ENCODE results near the gene CACNG4.

CACNG4 gene

DNA sequence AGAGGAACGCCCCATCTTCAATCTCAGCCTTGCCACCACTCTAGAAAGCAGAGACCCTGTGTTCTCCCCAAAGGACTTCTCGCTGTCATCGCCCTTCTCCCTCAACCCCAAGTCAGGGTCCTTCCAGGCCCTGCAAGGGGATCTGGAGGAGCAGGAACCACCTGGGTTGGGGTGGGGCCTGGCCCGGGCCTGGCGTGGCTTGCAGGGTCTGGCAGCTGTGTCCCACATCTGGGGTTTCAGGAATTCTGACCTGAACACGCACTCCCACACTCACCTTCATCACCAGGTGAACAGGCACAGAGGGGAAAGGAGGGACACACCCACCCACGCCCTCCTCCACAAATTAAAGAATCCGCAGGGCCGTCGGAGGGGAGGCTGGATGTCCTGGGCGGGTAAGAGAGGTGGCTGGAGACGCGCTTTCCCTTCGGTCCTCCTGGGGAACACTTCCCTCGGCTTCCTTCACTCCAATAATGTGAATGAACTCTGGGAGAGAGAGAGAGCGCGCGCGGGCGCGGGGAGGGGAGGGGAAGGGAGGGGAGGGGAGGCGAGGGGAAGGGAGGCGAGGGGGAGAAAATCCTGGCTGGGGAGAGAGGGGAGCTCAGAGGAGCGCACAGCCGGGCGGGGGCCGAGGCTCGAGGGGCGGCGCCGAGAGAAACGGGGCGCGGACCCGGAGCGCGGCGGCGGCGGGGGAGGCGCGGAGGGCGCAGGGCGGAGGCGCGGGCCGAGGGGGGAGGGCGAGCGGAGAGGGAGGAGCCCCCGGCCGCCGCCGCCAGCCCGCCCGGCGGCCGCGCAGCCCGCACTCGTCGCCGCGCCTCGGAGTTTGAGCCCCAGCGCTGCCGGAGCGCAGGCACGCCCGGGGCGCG lies at the start of gene CACNG4:
Gene CACNG4, plus strand, starts transcription at position 799 of the 863 bp plus-strand sequence. CDS start 205 bp downstream, outside the sequence.
- DNase-seq (ENCODE audit: low spot score), result no peak

DNA sequence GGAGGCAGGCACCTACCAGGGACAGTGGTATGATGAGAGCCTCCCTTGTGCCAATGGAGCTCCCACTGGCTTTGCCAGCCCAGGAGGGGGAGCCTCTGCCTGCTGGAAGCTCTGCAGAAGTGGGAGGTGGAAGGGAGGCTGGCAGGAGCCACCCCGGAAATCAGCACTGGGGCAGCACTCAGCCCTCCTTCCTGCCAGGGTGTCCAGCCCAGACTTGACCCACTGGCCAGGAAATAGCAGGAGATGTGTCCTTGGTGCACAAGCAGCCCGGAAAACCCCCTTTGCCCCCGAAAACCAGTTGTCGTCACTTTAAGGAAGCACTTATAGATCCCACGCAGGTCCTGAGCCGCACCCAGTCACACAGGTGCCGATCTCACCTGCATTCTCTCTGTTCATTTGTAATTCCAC lies 49.3 kb upstream of the CACNG4 start:
- no peak for DNase-seq (ENCODE audit: low spot score)

DNA sequence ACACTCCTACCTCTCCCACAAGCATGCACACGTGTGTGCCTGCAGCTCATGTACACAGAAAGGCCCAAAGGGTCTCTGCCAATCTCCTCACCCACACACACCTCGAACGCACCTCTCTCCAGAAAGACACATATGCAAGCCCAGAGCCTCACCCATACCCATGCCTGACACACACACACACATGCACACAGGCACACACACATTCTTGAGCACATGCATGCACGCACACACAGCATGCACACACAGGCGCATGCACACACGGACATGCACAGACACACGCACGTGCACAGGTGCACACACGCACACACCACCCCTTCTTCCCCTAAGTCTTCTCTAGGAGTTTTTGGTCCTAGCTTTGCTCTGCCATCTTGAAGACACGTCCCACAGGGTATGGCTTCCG lies 48.7 kb upstream of the CACNG4 start:
- no peak for DNase-seq (ENCODE audit: low spot score)

DNA sequence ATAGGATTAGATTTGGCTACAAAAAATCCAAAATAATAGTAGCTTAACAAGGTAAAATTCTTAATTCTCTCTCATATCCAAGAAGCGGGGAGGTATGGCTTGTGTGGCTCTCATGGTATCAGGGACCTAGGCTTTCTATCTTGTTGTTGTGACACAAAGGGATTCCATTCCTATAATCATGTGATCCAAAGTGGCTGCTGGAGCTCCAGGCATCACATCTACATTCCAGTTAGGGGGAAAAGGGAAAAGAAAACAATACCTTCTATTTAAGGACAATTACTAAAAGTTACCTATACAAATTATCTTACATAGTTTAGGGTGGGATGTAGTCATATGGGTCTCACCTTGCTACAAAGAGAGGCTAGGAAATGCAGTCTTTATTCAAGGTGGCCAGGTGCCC lies 47.6 kb upstream of the CACNG4 start:
- no peak for DNase-seq (ENCODE audit: low spot score)

DNA sequence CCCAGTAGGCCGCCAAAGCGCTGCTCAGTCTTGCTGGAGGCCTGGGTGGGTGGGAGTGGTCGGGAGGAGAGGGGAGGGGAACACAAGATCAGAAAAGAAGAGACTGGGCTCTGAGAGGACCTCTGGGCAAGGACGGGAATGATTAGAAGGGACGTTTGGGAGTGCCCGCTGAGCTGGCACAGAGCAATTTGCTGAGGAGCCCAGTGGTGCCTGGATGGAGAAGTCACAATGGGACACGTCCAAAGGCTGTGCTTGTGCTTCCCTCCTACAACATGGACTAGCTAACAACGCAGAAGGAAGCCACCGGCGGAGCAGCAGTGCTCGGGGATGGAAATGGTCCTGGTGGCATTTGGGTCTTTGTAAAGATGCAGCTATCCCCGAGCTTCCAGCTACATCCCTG lies 45.6 kb upstream of the CACNG4 start:
- no peak for DNase-seq (ENCODE audit: low spot score)

DNA sequence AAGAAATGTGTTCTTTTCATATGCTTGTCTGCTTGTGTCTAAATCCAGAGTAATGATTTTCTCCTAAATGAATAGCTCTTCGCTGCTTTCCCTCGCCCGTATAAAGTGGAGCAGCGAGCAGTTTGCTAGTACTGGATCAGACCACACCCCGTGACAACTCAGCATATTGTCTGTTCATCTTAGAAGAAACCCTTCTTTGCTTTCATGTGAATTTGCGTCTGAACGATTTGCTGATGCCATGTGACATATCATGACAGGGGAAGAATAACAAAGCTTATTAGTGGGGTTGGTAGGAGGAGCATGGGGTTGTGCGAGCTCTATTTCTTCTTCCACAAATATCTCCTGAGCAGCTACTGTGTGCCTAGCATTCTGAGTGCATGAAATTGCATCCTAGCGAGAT lies 44.1 kb upstream of the CACNG4 start:
- DNase-seq (ENCODE audit: low spot score), result no peak

DNA sequence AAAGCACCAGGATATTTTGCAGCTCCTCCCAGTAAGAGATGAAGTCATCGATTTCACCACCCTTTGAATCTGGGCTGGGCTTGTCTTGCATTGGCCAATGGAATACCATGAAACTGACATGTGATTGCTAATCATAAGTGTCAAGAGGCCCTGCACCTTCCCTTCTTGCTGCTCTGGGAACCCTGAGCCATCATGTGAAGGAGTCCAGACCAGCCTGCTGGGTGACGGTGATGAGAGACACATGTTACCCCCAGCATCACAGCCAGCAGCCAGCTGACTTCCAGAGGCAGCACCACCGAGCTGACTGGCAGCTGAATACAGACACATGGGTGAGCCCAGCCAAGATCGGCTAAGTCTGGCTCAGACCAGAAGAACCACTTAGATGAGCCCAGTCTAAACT lies 43.6 kb upstream of the CACNG4 start:
- no peak for DNase-seq (ENCODE audit: low spot score)

DNA sequence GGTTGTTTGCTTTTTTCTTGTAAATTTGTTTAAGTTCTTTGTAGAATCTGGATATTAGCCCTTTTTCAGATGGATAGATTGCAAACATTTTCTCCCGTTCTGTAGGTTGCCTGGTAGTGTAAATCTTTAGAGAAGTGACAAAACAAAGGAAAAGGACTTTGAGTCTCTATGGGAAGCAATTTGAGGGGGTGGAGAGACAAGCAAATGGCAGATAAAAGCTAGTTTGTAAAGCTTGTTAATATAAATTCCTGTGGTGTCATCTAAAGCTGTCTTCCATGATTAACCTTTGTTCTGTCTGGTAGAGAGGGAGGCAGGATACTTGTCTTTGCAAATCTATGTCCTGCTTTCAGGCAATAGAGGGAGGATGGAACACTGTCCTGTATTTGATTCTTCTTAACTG lies 40.6 kb upstream of the CACNG4 start:
- no peak for DNase-seq (ENCODE audit: low spot score)

DNA sequence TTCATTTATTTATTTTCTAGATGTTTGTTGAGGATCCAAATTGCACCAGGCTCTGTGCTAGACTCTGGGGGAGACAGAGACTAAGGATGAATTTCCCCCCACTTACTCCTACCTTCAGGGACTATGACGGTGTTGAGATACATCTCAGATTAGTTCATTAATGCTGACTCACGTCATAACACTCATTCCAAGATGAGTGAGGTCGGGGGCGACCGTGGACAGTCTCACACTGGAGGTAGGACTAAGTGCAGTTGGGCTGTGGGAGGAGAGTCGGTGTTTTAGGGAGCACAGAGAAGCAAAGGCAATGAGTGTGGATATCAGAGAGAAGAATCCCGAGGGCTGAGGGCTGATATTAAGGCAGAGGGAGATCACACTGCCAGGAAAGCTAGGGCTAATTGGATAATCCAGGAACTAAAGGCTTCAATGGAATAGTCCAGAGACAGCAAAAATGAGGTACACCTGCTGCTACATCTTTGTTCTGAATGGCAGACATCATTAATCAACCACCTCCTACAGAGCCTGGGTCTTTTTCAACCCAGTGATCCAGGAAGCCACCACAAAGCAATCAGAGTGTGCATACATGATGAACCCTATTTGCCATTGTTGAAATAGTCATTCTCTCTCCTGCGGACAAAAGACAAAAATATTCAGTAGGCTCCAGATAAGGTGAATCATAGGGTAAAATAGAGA lies 38.6 kb upstream of the CACNG4 start:
- DNase-seq (ENCODE audit: low spot score), result no peak

DNA sequence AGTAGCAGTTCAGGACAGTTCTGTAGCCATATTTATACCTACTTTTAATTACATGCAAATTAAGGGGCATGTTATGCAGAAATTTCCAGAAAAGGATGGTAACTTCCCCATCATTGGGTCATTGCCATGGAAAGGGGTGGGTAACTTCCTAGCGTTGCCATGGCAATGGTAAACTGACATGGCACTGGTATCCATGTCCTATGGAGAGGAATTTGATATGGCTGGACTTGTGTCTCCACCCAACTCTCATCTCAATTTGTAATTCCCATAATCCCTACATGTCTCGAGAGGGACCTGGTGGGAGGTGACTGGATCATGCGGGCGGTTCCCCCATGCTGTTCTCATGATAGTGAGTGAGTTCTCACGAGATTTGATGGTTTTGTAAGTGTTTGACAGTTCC lies 35.6 kb upstream of the CACNG4 start:
- no peak for DNase-seq (ENCODE audit: low spot score)

DNA sequence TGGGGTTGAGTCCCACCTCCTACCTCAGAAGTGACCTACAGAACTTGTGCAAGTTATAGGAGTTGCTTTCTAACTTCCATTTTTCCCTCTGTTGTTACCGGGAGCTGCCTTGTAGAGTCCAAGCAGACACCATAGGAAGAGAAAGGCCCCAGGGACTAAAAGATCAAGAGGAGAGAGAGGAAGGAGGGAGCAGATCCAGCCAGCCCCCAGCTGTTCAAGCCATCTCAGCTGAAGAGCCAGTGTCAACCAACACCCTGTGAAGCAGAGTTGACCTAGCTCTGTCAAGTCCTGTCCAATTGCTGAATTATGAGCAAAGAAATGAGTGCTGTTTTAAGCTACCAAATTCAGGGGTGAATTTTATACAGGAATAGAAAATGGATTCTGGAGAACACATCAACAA lies 34.9 kb upstream of the CACNG4 start:
- DNase-seq (ENCODE audit: low spot score), result no peak

DNA sequence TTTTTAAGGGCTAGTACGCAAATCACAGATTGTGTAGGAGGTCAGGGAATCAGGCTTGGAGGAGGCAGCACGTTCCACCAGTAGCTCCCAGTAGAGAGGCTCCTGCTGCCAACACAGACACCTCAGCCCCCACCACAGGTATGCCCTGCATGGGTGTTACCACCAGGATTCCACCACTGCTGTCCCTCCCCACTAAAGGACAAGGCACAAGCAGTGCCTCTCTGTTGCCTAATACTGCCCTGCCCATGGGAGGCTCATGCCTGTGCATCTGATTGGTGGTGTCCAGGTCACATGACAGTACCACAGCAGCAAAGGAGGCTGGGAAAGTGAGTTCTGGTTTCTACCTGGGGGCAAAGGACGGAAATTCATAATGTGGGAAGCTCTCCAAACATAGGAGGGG lies 33.6 kb upstream of the CACNG4 start:
- DNase-seq (ENCODE audit: low spot score), result no peak

DNA sequence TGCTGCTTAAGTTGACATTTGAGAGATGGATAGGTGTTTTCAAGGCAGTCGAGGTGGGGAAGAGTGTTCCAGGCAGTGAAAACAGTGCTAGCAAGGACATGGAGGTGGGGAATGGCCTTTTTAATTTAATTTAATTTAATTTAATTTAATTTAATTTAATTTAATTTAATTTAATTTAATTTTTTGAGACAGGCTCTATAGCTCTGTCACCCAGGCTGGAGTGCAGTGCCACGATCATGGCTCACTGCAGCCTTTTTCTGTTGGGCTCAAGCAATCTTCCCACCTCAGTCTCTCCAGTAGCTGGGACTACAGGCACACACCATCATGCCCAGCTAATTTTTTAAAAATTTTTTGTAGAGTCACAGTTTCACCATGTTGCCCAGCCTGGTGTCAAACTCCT lies 32.2 kb upstream of the CACNG4 start:
- no peak for DNase-seq (ENCODE audit: low spot score)

DNA sequence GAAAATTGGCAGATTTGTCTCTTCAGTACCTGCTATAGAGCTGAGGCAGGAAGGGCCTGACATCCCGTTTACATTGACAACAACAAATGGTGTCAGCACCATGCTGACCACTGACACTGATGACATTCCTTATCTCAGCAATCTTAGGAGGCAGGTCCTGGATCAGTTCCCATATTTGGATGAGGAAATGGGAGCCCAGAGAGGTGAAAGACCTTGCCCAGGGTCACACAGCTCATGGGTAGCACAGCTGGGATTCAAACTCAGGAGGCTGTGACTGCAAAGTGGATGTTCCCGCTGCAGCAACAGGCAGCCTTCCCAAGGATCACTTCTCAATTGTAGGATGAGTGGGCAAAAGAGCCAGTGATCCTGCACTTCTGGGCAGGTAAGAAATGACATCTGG lies 30.5 kb upstream of the CACNG4 start:
- no peak for DNase-seq (ENCODE audit: low spot score)

DNA sequence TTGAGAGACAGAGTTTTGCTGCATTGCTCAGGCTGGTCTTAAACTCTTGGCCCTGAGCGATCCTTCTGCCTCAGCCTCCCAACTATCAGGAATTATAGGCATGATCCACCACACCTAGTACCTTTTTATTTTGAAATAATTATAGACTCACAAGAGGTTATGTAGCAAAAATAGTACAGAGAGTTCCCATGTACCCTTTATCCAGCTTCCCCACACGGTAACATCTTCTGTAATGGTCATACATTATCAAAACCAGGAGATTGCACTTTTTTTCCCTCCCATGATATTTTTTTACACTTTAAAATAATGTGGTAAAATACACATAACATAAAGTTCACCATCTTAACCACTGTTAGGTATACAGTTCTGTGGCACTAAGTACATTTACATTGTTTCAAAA lies 28.8 kb upstream of the CACNG4 start:
- DNase-seq (ENCODE audit: low spot score), result no peak

DNA sequence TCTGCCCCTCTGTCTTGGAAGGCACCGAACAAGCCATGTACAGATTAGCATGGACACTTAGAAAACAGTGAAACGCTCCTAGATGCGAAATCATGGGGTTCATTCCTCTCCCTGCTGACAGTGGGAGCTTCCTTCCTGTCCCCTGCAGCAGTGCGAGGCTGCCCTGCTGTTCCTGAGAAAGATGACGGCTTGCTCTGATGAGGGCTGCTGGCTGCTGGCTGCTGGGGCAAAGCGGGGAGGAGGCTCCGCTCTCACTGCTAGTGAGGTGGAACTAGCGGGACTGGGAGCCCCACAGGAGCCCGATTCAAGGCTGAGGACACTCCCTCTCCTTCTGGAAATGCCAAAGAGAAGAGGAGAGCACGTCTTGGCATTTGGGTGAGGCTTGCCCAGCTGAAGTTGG lies 25.9 kb upstream of the CACNG4 start:
- DNase-seq (ENCODE audit: low spot score), result no peak

DNA sequence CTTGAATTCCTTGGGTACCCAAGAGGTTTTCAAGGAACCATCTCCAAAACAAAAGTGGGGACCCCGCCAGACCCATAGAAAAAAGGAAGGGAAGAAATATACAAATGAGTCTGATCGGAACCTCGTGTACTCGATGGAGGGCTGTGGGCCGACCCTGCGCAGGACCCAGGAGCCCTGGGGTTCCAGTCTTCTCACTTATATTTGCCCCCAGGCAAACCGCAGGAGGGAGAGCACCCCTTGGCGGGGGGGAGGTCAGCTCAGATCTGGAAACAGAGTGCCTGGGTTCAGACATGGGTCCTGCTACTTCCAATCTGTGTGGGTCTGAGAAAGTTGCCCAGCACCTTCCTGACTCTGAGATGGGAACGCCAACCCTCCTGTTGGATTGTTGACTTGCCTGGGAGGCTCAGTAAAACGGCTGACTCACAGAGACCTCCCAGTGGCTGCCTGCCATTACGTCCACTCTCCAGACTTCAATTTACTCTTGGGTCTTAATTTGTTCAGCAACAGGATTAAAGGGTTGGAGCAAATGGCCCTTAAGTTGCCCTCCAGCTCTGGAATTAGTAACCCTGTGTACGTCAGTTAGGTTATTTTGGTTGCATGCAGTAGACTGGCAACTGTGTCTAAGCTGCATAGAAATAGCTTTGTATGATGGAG lies 24.9 kb upstream of the CACNG4 start:
- no peak for DNase-seq (ENCODE audit: low spot score)

DNA sequence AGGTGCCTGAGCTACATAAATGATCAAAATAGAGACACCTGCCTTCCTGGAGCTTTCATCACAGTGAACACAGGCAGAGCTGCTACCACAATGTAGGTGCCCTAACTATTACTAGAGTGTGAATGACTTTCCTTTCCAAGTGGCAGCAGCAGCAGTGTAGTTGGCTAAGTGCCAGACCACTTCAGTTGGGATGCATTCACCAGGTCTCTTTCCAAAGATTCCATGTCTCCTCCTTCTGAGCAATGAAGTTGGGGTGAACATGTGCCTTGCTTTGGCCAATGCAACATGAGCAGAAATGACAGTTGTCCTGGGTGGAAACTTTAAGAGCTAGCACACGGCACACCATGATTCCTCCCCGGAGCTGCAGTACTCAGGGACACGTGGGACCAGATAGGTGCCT lies 23.3 kb upstream of the CACNG4 start:
- DNase-seq (ENCODE audit: low spot score), result no peak

DNA sequence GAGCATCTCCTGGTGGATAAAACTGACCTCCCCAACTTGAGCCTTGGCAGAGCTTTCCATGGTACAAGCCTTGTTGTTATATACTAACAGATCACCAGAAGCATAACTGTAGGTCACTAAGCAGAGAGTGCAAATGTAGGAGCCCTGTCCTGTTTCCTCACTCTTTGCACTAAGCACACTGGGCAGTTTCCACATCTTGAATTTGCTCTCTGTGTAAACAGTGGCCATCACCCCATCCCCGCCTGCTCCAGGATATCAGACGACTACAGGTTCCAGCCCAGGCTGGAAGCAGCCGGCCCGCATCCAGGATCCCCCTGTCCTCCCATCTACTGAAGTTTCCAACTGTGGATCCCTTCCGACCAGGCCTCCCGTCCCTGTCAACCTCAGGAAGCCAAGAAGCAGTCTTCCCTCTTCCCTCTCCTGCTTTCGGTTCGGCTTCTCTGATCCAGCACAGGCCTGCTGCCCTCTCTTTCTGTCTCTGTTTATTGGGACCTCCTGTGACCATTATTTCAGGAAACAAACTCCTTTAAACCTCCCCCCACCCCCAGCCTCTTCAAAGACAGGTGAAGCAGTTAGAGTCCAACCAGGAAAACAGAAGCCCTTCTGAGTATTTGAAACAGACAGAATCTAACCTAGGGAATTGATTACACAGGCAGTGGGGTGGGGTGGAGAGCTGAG lies 22.6 kb upstream of the CACNG4 start:
- no peak for DNase-seq (ENCODE audit: low spot score)

DNA sequence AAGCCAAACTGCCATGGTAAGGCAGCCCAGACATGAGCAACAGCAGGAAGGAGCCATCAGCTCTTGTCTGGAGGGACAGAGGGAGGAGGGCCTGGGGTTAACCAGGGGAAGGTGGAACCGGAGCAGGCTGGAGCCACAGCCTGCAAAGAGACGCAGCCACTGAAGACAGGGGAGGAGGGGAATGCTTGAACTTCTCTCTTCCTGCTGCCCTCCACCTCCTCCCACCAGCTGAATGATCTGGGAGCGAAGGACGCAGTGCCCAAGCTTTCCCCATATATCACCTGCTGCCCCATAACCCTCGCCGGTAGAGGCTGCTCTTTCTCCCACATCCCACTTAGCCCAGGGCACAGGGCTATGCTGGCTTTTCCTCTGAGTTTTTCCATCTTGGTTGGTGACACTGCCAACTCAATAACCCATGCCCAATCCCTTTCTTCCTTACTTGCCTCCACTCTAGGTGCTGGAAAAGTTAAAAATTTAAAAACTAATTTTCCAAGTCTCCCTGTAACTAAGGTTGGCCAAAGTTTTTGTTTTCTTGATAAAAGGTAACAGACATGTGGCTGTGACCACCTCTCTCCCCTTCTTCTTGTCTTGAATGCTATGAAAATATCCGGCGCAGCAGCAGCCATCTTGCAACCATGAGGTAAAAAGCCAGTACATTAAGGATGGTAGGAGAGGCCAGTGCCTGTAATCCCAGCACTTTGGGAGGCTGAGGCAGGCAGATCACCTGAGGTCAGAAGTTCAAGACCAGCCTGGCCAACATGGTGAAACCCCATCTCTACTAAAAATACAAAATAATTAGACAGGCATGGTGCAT lies 21.8 kb upstream of the CACNG4 start:
- no peak for DNase-seq (ENCODE audit: low spot score)

DNA sequence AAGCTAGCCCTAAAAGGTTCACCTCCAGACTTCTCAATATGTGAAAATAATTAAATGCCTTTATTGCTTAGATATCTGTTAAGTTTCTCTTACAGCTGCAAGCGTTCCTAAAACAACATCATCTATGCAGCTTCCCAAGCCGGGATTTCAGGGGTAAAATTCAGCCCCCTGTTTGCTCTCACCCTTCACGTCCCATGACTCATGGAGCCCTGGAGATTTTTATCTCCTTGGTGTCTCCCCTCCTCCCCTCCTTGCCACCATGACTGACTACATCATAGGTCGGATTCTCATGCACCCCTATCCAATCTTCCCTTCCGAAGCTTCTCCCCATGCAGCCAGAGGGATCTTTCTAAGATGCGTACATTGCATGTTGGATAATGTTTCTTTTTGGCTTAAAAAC lies 21.0 kb upstream of the CACNG4 start:
- no peak for DNase-seq (ENCODE audit: low spot score)

Data from cerebellar cortex (tissue), 1 donor.